Measurements from ENCODE around the gene JAKMIP3. TPM values are rescaled to one million over a fixed set of nuclear protein-coding genes. Genes with fewer than 3 reads are reported as not detected.

Gene JAKMIP3
- total and polyA plus RNA-seq, 2 donors (not counting 1 experiment from before 2014, with no cell fraction given): 0.17 to 0.21 TPM

GRCh38 chr10:132105302-132105995, 39.7 kb downstream of the JAKMIP3 start:
- intact Hi-C loops (cut with micrococcal nuclease): no loop called here
- no peaks in the 10 kb centered on the region for H3K79me2 ChIP-seq (ENCODE audit: control insufficient read depth, insufficient read depth, low read length)
- Mint-ChIP-seq H3K27me3 (peaks cover 14% of the 10 kb centered on the region), H3K4me3 (no peak overlapping the region), H3K9me3 (ENCODE audit: insufficient read depth) (no peaks in the 10 kb centered on the region), H3K4me1 (no peaks in the 10 kb centered on the region), H3K27ac (no peak overlapping the region)
- no peak overlapping the region for H3K4me2 ChIP-seq (replicated peaks; ENCODE audit: low read depth, low read length, poor library complexity, severe bottlenecking)
- H3K4me3 ChIP-seq (ENCODE audit: control extremely low read depth in 1 of 5, extremely low read depth in 1 of 5, insufficient read depth in 1 of 5, low read depth in 2 of 5, low read length in 4 of 5): no peak overlapping the region
- H3K27ac ChIP-seq (ENCODE audit: low read length in 2 of 2): no peak overlapping the region
- H2AFZ ChIP-seq (ENCODE audit: insufficient read depth, low read depth, low read length, poor library complexity, severe bottlenecking): no peak overlapping the region
- ChIA-PET CTCF (no interaction called here), POLR2A (no interaction called here)
- no peaks in the 10 kb centered on the region for H3K36me3 ChIP-seq (replicated peaks in 1 of 2; ENCODE audit: control extremely low read depth in 1 of 2, control insufficient read depth in 1 of 2, extremely low read depth in 1 of 2, insufficient read depth in 2 of 2, low read length in 1 of 2)
- H3K9ac ChIP-seq (ENCODE audit: low read length): no peak overlapping the region
- no peak for ATAC-seq (ENCODE audit: low read depth)
- H4K20me1 ChIP-seq (ENCODE audit: control insufficient read depth, insufficient read depth, low read length, poor library complexity, severe bottlenecking): no peaks in the 10 kb centered on the region
- WGBS (ENCODE audit: insufficient coverage): 88% methylated on average over 7 of the region's 14 CpGs
- H3K4me1 ChIP-seq (ENCODE audit: control insufficient read depth in 2 of 2, insufficient read depth in 2 of 2, low read length in 2 of 2): no peaks in the 10 kb centered on the region
- TF ChIP-seq CTCF (IDR thresholded peaks at IDR 0.05) (no peak), EZH2 (IDR thresholded peaks at IDR 0.05; ENCODE audit: borderline replicate concordance, insufficient read depth, low read depth, low read length, poor library complexity, severe bottlenecking) (no peak)
- DNase-seq: no peak
- H3K27me3 ChIP-seq (replicated peaks in 1 of 4; ENCODE audit: control extremely low read depth in 1 of 4, control insufficient read depth in 3 of 4, insufficient read depth in 4 of 4, low read length in 3 of 4): peaks cover 0 to 5% (median 0%) of the 10 kb centered on the region in 4 experiments
- H3K9me3 ChIP-seq (ENCODE audit: control extremely low read depth in 1 of 3, control insufficient read depth in 2 of 3, insufficient read depth in 1 of 3, low read length in 2 of 3): peaks cover 0 to 9% (median 0%) of the 10 kb centered on the region in 3 donors

DNA sequence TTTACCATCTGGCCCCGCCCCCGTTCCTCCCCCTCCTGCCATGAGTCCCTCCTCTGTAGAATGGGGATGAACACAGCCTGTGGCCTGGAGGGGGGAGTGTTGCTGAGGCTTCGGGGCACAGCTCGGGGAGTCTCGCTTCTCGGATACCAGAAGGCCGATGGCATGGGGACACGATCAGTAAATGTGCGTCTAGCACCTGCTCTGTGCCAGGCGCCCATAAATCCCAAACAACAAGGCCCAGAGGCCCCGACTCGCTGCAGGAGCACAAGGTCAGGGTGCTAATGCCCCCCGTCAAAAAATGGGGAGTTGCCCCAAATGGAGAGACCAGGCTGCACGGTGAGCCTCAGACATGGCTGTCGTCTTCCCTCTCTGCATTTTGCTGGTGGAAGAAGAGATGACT, 40.7 kb downstream of the JAKMIP3 start:
- no peak overlapping the region for H3K27ac ChIP-seq (ENCODE audit: low read length in 2 of 2)
- Mint-ChIP-seq H3K4me1 (no peaks in the 10 kb centered on the region), H3K27me3 (peaks cover 11% of the 10 kb centered on the region), H3K27ac (no peak overlapping the region), H3K4me3 (no peak overlapping the region), H3K9me3 (ENCODE audit: insufficient read depth) (no peaks in the 10 kb centered on the region)
- TF ChIP-seq EZH2 (IDR thresholded peaks at IDR 0.05; ENCODE audit: borderline replicate concordance, insufficient read depth, low read depth, low read length, poor library complexity, severe bottlenecking) (no peak), CTCF (IDR thresholded peaks at IDR 0.05) (no peak)
- no peaks in the 10 kb centered on the region for H3K79me2 ChIP-seq (ENCODE audit: control insufficient read depth, insufficient read depth, low read length)
- POLR2A ChIA-PET: no interaction called here
- H3K4me3 ChIP-seq (ENCODE audit: control extremely low read depth in 1 of 5, extremely low read depth in 1 of 5, insufficient read depth in 1 of 5, low read depth in 2 of 5, low read length in 4 of 5): no peak overlapping the region
- CTCF ChIA-PET: no interaction called here
- no peak overlapping the region for H2AFZ ChIP-seq (ENCODE audit: insufficient read depth, low read depth, low read length, poor library complexity, severe bottlenecking)
- H3K4me1 ChIP-seq (ENCODE audit: control insufficient read depth in 2 of 2, insufficient read depth in 2 of 2, low read length in 2 of 2): no peaks in the 10 kb centered on the region
- no peak overlapping the region for H3K9ac ChIP-seq (ENCODE audit: low read length)
- ATAC-seq (ENCODE audit: low read depth) (no peak), DNase-seq (no peak)
- no peaks in the 10 kb centered on the region for H4K20me1 ChIP-seq (ENCODE audit: control insufficient read depth, insufficient read depth, low read length, poor library complexity, severe bottlenecking)
- 90% methylated on average over 11 of the region's 15 CpGs for WGBS (ENCODE audit: insufficient coverage)
- H3K36me3 ChIP-seq (replicated peaks in 1 of 2; ENCODE audit: control extremely low read depth in 1 of 2, control insufficient read depth in 1 of 2, extremely low read depth in 1 of 2, insufficient read depth in 2 of 2, low read length in 1 of 2): no peaks in the 10 kb centered on the region
- H3K9me3 ChIP-seq (ENCODE audit: control extremely low read depth in 1 of 3, control insufficient read depth in 2 of 3, insufficient read depth in 1 of 3, low read length in 2 of 3): peaks cover 0 to 9% (median 0%) of the 10 kb centered on the region in 3 donors
- intact Hi-C loops (cut with micrococcal nuclease): no loop called here
- peaks cover 0 to 5% (median 0%) of the 10 kb centered on the region in 4 experiments for H3K27me3 ChIP-seq (replicated peaks in 1 of 4; ENCODE audit: control extremely low read depth in 1 of 4, control insufficient read depth in 3 of 4, insufficient read depth in 4 of 4, low read length in 3 of 4)
- H3K4me2 ChIP-seq (replicated peaks; ENCODE audit: low read depth, low read length, poor library complexity, severe bottlenecking): no peak overlapping the region
